GM23338 (cell line): ENCODE measurements around the gene RER1. TPM values are rescaled to one million over a fixed set of nuclear protein-coding genes. Genes with fewer than 3 reads are reported as not detected.
A peak's percentile ranks its signal among the peaks of the same experiment; 100 is the strongest.

Experiments
- ATAC-seq: fragments of 200-7000 bp; cut with Tn5 transposase; 3 replicates; pipeline ENCODE4 v1.9.1; 2020
- DNase-seq: peaks from one replicate; pipeline ENCODE4 v3.0.0-alpha.2; 2015; ENCODE audit warnings: low spot score
- H2AFZ ChIP-seq: fragments of 200-600 bp; sonication (generic); 2 replicates; pipeline ENCODE4 v1.8.0; 2016; ENCODE audit warnings: antibody characterized with exemption, mild to moderate bottlenecking, moderate library complexity
- H3F3A ChIP-seq: fragments of 200-600 bp; sonication (generic); replicated peaks from 2 replicates; pipeline ENCODE4 v1.8.0; 2017; ENCODE audit warnings: antibody characterized with exemption, mixed run types, low read depth
- H3K27ac ChIP-seq: fragments of 200-600 bp; sonication (generic); 2 replicates; pipeline ENCODE4 v1.6.1; 2016; ENCODE audit warnings: low read depth
- H3K27me3 ChIP-seq: fragments of 200-600 bp; sonication (generic); 2 replicates; pipeline ENCODE4 v1.8.0; 2016; ENCODE audit warnings: mild to moderate bottlenecking, mixed run types, moderate library complexity; ENCODE audit not compliant: insufficient read depth
- H3K36me3 ChIP-seq: fragments of 200-600 bp; sonication (generic); 2 replicates; pipeline ENCODE4 v1.8.0; 2016; ENCODE audit warnings: mild to moderate bottlenecking; ENCODE audit not compliant: insufficient read depth
- H3K4me1 ChIP-seq: fragments of 200-600 bp; sonication (generic); 2 replicates; pipeline ENCODE4 v1.8.0; 2016; ENCODE audit warnings: mild to moderate bottlenecking, moderate library complexity; ENCODE audit not compliant: insufficient read depth
- H3K4me2 ChIP-seq: fragments of 200-600 bp; sonication (generic); 2 replicates; pipeline ENCODE4 v1.7.1; 2017; ENCODE audit warnings: mixed run types
- H3K4me3 ChIP-seq: fragments of 200-600 bp; sonication (generic); 2 replicates; pipeline ENCODE4 v1.6.1; 2016; ENCODE audit warnings: mixed run types
- H3K79me2 ChIP-seq: fragments of 200-600 bp; sonication (generic); replicated peaks from 2 replicates; pipeline ENCODE4 v1.8.0; 2017; ENCODE audit warnings: mild to moderate bottlenecking; ENCODE audit not compliant: insufficient read depth
- H3K9me2 ChIP-seq: fragments of 200-600 bp; sonication (generic); 2 replicates; pipeline ENCODE4 v1.8.0; 2017; ENCODE audit not compliant: insufficient read depth
- H4K20me1 ChIP-seq: fragments of 200-600 bp; sonication (generic); replicated peaks from 2 replicates; pipeline ENCODE4 v1.8.0; 2017; ENCODE audit warnings: mild to moderate bottlenecking; ENCODE audit not compliant: insufficient read depth
- H3K27ac Mint-ChIP-seq: 2 replicates; pipeline ENCODE4 v1.8.0; 2020; ENCODE audit warnings: inconsistent platforms, mild to moderate bottlenecking, moderate library complexity, mixed read lengths
- H3K27me3 Mint-ChIP-seq: 3 replicates; pipeline ENCODE4 v1.8.0; 2022; ENCODE audit warnings: low read depth, mild to moderate bottlenecking, moderate library complexity, mixed read lengths, inconsistent platforms; ENCODE audit not compliant: insufficient read depth, poor library complexity
- H3K36me3 Mint-ChIP-seq: 3 replicates; pipeline ENCODE4 v1.8.0; 2021; ENCODE audit warnings: low read depth, mild to moderate bottlenecking, inconsistent platforms, moderate library complexity, mixed read lengths
- H3K4me1 Mint-ChIP-seq: 3 replicates; pipeline ENCODE4 v1.8.0; 2020; ENCODE audit warnings: mild to moderate bottlenecking, inconsistent platforms, mixed read lengths
- H3K4me3 Mint-ChIP-seq: 3 replicates; pipeline ENCODE4 v1.8.0; 2021; ENCODE audit warnings: moderate library complexity, mild to moderate bottlenecking, inconsistent platforms, mixed read lengths
- H3K9me3 Mint-ChIP-seq: 3 replicates; pipeline ENCODE4 v1.8.0; 2020; ENCODE audit warnings: moderate library complexity, mild to moderate bottlenecking, inconsistent platforms, mixed read lengths
- CREB1 ChIP-seq: fragments of 250-450 bp; sonication (Bioruptor Pico); IDR thresholded peaks from 2 replicates; pipeline ENCODE4 v1.5.0; 2020; ENCODE audit warnings: low read depth, mild to moderate bottlenecking, moderate library complexity
- EZH2 ChIP-seq: fragments of 200-600 bp; sonication (generic); IDR thresholded peaks from one replicate; pipeline ENCODE4 v1.8.0; 2017; ENCODE audit warnings: antibody characterized with exemption, mild to moderate bottlenecking, low read depth; ENCODE audit not compliant: unreplicated experiment
- EZH2phosphoT487 ChIP-seq: fragments of 200-600 bp; sonication (generic); IDR thresholded peaks from one replicate; pipeline ENCODE4 v1.8.1; 2018; ENCODE audit warnings: antibody characterized with exemption; ENCODE audit not compliant: unreplicated experiment
- STAT1 ChIP-seq: IDR thresholded peaks from one replicate; pipeline ENCODE4 v1.6.1; 2016; ENCODE audit warnings: antibody characterized with exemption; ENCODE audit not compliant: unreplicated experiment
- ZNF114 ChIP-seq: fragments of 250-450 bp; sonication (Bioruptor Pico); IDR thresholded peaks from 2 replicates; pipeline ENCODE4 v1.5.0; 2020; ENCODE audit warnings: mild to moderate bottlenecking, moderate library complexity
- ZNF331 ChIP-seq: fragments of 250-450 bp; sonication (Bioruptor Pico); IDR thresholded peaks from 2 replicates; pipeline ENCODE4 v1.5.0; 2020; ENCODE audit warnings: low read depth, mild to moderate bottlenecking, moderate library complexity
- polyA plus RNA-seq: library from polyadenylated mRNA; unstranded; fragments of >200 nt; fragmentation: Nextera tagmentation; extraction: Ambion mirVana; gene quantifications from 2 replicates; pipeline ENCODE4 v1.2.1, GENCODE V29; 2016
- total RNA-seq: library from RNA; depleted of rRNA; stranded (reverse); fragments of >200 nt; shearing (Covaris generic); gene quantifications from 2 replicates; pipeline ENCODE4 v1.2.3, GENCODE V29; 2014
- TF ChIP-seq, protein P1 (sequence below): IDR thresholded peaks from one replicate; pipeline ENCODE4 v1.6.1; 2018; ENCODE audit warnings: antibody characterized with exemption; ENCODE audit not compliant: unreplicated experiment
- TF ChIP-seq, protein P2 (sequence below): IDR thresholded peaks from 2 replicates; pipeline ENCODE4 v1.6.1; 2016; ENCODE audit warnings: antibody characterized with exemption
- TF ChIP-seq, protein P3 (sequence below), 2 experiments: fragments of 200-600 bp in 1 of 2; sonication (generic) in 1 of 2; conservative IDR thresholded peaks; 2 replicates each; pipeline versions ENCODE4 v1.5.1 to v1.6.1; 2016 to 2017; ENCODE audit warnings: antibody characterized with exemption in 2 of 2, low read depth in 2 of 2, mild to moderate bottlenecking in 2 of 2, moderate library complexity in 1 of 2

RER1 gene
- total and polyA plus RNA-seq, 2 experiments from 2014 or later = 58.4 to 99.5 TPM

- H3K4me3 Mint-ChIP-seq = peak overlapping the region; percentile 82
- no peaks in the 10 kb centered on the region for H3K9me3 Mint-ChIP-seq
- H3K4me1 Mint-ChIP-seq = peaks cover 17% of the 10 kb centered on the region
- Histone ChIP-seq H3K4me2 (no peak overlapping the region), H3K36me3 (no peaks in the 10 kb centered on the region), H2AFZ (no peak overlapping the region), H3K79me2 (peaks cover 34% of the 10 kb centered on the region), H4K20me1 (peaks cover 15% of the 10 kb centered on the region), H3K9me2 (no peaks in the 10 kb centered on the region), H3K4me1 (no peaks in the 10 kb centered on the region; the same call in 1 of the 2 replicates), H3F3A (peaks cover 6% of the 10 kb centered on the region; the same call in 1 of the 2 replicates), H3K27me3 (no peaks in the 10 kb centered on the region), H3K27ac (no peak overlapping the region), H3K4me3 (no peak overlapping the region)
- TF ChIP-seq ZNF114 (CRISPR knock-in tag) = no peak
- no peak for TF ChIP-seq STAT1
- TF ChIP-seq EZH2 = no peak
- TF ChIP-seq EZH2phosphoT487 = no peak
- TF ChIP-seq ZNF331 = no peak
- TF ChIP-seq, protein P1, sequence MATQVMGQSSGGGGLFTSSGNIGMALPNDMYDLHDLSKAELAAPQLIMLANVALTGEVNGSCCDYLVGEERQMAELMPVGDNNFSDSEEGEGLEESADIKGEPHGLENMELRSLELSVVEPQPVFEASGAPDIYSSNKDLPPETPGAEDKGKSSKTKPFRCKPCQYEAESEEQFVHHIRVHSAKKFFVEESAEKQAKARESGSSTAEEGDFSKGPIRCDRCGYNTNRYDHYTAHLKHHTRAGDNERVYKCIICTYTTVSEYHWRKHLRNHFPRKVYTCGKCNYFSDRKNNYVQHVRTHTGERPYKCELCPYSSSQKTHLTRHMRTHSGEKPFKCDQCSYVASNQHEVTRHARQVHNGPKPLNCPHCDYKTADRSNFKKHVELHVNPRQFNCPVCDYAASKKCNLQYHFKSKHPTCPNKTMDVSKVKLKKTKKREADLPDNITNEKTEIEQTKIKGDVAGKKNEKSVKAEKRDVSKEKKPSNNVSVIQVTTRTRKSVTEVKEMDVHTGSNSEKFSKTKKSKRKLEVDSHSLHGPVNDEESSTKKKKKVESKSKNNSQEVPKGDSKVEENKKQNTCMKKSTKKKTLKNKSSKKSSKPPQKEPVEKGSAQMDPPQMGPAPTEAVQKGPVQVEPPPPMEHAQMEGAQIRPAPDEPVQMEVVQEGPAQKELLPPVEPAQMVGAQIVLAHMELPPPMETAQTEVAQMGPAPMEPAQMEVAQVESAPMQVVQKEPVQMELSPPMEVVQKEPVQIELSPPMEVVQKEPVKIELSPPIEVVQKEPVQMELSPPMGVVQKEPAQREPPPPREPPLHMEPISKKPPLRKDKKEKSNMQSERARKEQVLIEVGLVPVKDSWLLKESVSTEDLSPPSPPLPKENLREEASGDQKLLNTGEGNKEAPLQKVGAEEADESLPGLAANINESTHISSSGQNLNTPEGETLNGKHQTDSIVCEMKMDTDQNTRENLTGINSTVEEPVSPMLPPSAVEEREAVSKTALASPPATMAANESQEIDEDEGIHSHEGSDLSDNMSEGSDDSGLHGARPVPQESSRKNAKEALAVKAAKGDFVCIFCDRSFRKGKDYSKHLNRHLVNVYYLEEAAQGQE = no peak
- peaks cover 12% of the 10 kb centered on the region for H3K36me3 Mint-ChIP-seq
- no peak overlapping the region for H3K27ac Mint-ChIP-seq
- no peak for DNase-seq
- H3K27me3 Mint-ChIP-seq = peaks cover 6% of the 10 kb centered on the region
- ATAC-seq = no peak
Observed at GRCh38 chr1:2389644-2390043, 2.0 kb upstream of the RER1 start.

DNA sequence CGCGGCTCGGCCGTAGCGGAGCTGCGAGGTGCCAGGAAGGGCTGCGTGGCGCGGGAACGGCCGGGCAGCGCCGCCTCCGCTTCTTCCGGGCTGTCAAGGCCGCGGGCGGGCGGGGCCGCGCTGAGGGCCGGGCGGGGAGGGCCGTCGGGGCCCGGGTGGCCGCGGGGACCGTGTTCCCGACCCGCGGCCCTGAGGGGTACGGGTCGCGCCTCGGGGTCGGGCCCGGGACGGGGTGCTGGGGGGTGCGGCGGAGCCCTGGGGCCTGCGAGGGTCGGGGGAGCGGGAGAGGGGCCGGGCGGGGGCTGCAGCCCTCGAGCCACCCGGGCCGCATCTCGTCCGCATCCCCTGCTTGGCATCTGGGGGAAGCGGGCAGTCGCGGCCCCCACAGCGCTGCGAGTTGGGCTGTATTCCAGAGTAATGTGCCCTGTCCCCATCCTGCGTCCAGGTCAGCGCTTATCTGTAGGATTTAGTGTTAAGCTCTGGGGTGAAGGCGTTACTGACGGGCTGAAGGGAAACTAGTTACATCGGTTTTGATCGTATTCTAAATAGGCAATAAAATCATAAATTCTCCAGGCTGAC is 379 bp downstream of the RER1 start:
- no peak for DNase-seq
- H3K79me2 ChIP-seq = peaks cover 44% of the 10 kb centered on the region
- Mint-ChIP-seq H3K27ac (peak overlapping the region; percentile 31; the same call in 1 of the 2 replicates), H3K4me3 (peak overlapping the region; percentile 90), H3K27me3 (peaks cover 6% of the 10 kb centered on the region), H3K9me3 (no peaks in the 10 kb centered on the region), H3K36me3 (peaks cover 21% of the 10 kb centered on the region), H3K4me1 (peaks cover 17% of the 10 kb centered on the region)
- H3K27ac ChIP-seq = no peak overlapping the region
- H2AFZ ChIP-seq = no peak overlapping the region
- peaks cover 6% of the 10 kb centered on the region; the same call in 1 of the 2 replicates for H3F3A ChIP-seq
- peak overlapping the region; percentile 94 for H3K4me2 ChIP-seq
- no peaks in the 10 kb centered on the region for H3K9me2 ChIP-seq
- peak; percentile 7; the same call in 2 of the 3 replicates for ATAC-seq
- H3K4me3 ChIP-seq = peak overlapping the region; percentile 93
- H3K36me3 ChIP-seq = no peaks in the 10 kb centered on the region; the same call in 1 of the 2 replicates
- H3K27me3 ChIP-seq = no peaks in the 10 kb centered on the region
- no peaks in the 10 kb centered on the region; the same call in 1 of the 2 replicates for H3K4me1 ChIP-seq
- peaks cover 15% of the 10 kb centered on the region for H4K20me1 ChIP-seq
- TF ChIP-seq ZNF114 (CRISPR knock-in tag) (no peak), CREB1 (CRISPR knock-in tag) (no peak), EZH2phosphoT487 (no peak)
- TF ChIP-seq, protein P2, sequence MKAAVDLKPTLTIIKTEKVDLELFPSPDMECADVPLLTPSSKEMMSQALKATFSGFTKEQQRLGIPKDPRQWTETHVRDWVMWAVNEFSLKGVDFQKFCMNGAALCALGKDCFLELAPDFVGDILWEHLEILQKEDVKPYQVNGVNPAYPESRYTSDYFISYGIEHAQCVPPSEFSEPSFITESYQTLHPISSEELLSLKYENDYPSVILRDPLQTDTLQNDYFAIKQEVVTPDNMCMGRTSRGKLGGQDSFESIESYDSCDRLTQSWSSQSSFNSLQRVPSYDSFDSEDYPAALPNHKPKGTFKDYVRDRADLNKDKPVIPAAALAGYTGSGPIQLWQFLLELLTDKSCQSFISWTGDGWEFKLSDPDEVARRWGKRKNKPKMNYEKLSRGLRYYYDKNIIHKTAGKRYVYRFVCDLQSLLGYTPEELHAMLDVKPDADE = no peak
- TF ChIP-seq, protein P3, sequence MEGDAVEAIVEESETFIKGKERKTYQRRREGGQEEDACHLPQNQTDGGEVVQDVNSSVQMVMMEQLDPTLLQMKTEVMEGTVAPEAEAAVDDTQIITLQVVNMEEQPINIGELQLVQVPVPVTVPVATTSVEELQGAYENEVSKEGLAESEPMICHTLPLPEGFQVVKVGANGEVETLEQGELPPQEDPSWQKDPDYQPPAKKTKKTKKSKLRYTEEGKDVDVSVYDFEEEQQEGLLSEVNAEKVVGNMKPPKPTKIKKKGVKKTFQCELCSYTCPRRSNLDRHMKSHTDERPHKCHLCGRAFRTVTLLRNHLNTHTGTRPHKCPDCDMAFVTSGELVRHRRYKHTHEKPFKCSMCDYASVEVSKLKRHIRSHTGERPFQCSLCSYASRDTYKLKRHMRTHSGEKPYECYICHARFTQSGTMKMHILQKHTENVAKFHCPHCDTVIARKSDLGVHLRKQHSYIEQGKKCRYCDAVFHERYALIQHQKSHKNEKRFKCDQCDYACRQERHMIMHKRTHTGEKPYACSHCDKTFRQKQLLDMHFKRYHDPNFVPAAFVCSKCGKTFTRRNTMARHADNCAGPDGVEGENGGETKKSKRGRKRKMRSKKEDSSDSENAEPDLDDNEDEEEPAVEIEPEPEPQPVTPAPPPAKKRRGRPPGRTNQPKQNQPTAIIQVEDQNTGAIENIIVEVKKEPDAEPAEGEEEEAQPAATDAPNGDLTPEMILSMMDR (conservative IDR thresholded peaks at IDR 0.05; ENCODE audit: low read depth in 2 of 2) = no peak
